Smooth muscle cell (in vitro differentiated cells): ENCODE results near the gene DDI1. TPM values are rescaled to one million over a fixed set of nuclear protein-coding genes. Genes with fewer than 3 reads are reported as not detected.

Source experiments
- DNase-seq: peaks from one replicate; lab custom pipeline; 2025; ENCODE audit not compliant: unreplicated experiment; lab: John Stamatoyannopoulos, UW
- H2AFZ ChIP-seq: fragments of 200-600 bp; sonication (generic); 2 replicates; pipeline ENCODE4 v1.6.0; 2016; ENCODE audit warnings: antibody characterized with exemption, low read depth, mild to moderate bottlenecking
- H3F3A ChIP-seq: fragments of 200-600 bp; sonication (generic); 2 replicates; pipeline ENCODE4 v1.6.0; 2017; ENCODE audit warnings: antibody characterized with exemption, low read depth
- H3K27ac ChIP-seq: fragments of 200-600 bp; sonication (generic); 2 replicates; pipeline ENCODE4 v1.5.1; 2016; ENCODE audit warnings: low read depth, mild to moderate bottlenecking
- H3K27me3 ChIP-seq: fragments of 200-600 bp; sonication (generic); 2 replicates; pipeline ENCODE4 v1.6.1; 2016; ENCODE audit warnings: low read depth, mild to moderate bottlenecking
- H3K36me3 ChIP-seq: fragments of 200-600 bp; sonication (generic); 2 replicates; pipeline ENCODE4 v1.5.1; 2016; ENCODE audit warnings: low read depth
- H3K4me1 ChIP-seq: fragments of 200-600 bp; sonication (generic); 2 replicates; pipeline ENCODE4 v1.5.1; 2016; ENCODE audit warnings: low read depth
- H3K4me2 ChIP-seq: fragments of 200-600 bp; sonication (generic); 2 replicates; pipeline ENCODE4 v1.6.0; 2016; ENCODE audit warnings: mild to moderate bottlenecking
- H3K4me3 ChIP-seq: fragments of 200-600 bp; sonication (generic); 2 replicates; pipeline ENCODE4 v1.5.1; 2016; ENCODE audit warnings: mild to moderate bottlenecking
- H3K79me2 ChIP-seq: fragments of 200-600 bp; sonication (generic); 2 replicates; pipeline ENCODE4 v1.6.0; 2016; ENCODE audit warnings: low read depth, mild to moderate bottlenecking
- H3K9ac ChIP-seq: fragments of 200-600 bp; sonication (generic); 2 replicates; pipeline ENCODE4 v1.6.0; 2016; ENCODE audit warnings: low read depth
- H3K9me3 ChIP-seq: fragments of 200-600 bp; sonication (generic); replicated peaks from 2 replicates; pipeline ENCODE4 v1.5.1; 2016; ENCODE audit warnings: low read depth
- H4K20me1 ChIP-seq: fragments of 200-600 bp; sonication (generic); 2 replicates; pipeline ENCODE4 v1.6.0; 2016; ENCODE audit warnings: low read depth
- CTCF ChIP-seq: fragments of 200-600 bp; sonication (generic); IDR thresholded peaks from 2 replicates; pipeline ENCODE4 v1.5.1; 2017; ENCODE audit warnings: borderline replicate concordance, mild to moderate bottlenecking, antibody characterized with exemption; ENCODE audit not compliant: insufficient read depth, poor library complexity, severe bottlenecking
- WGBS: methylation state at CpG from one replicate; pipeline ENCODE4 v1.1.7; 2016; ENCODE audit warnings: low lambda C conversion rate; 5-methylcytosine and 5-hydroxymethylcytosine counted together
- polyA plus RNA-seq: library from polyadenylated mRNA; unstranded; fragments of >200 nt; fragmentation: Nextera tagmentation; extraction: Ambion mirVana; gene quantifications from 2 replicates; pipeline ENCODE4 v1.2.1, GENCODE V29; 2016
- total RNA-seq: library from RNA; depleted of rRNA; stranded (reverse); fragments of >200 nt; gene quantifications from 2 replicates; pipeline ENCODE4 v1.2.3, GENCODE V29; 2014

Gene DDI1
- total and polyA plus RNA-seq, 2 experiments from 2014 or later = not detected

- Histone ChIP-seq H3K9me3 (no peaks in the 10 kb centered on the region), H3K4me1 (no peaks in the 10 kb centered on the region), H3K79me2 (no peaks in the 10 kb centered on the region), H3K27ac (no peak overlapping the region), H3K4me3 (no peak overlapping the region), H3K9ac (no peak overlapping the region), H4K20me1 (no peaks in the 10 kb centered on the region), H3K4me2 (no peak overlapping the region), H3K27me3 (no peaks in the 10 kb centered on the region), H3K36me3 (no peaks in the 10 kb centered on the region), H2AFZ (no peak overlapping the region), H3F3A (no peaks in the 10 kb centered on the region)
- no peak for TF ChIP-seq CTCF
- 77% methylated on average over 4 of the region's 4 CpGs for WGBS
- DNase-seq = no peak
Measured at GRCh38 chr11:104078245-104078644, 41.8 kb downstream of the DDI1 start.

- Histone ChIP-seq H3K9ac (no peak overlapping the region), H3K36me3 (no peaks in the 10 kb centered on the region), H3K9me3 (no peaks in the 10 kb centered on the region), H3K4me2 (no peak overlapping the region), H3K79me2 (no peaks in the 10 kb centered on the region), H3F3A (no peaks in the 10 kb centered on the region), H3K27me3 (no peaks in the 10 kb centered on the region), H3K4me3 (no peak overlapping the region), H2AFZ (no peak overlapping the region), H4K20me1 (no peaks in the 10 kb centered on the region), H3K27ac (no peak overlapping the region), H3K4me1 (no peaks in the 10 kb centered on the region)
- DNase-seq = no peak
- TF ChIP-seq CTCF = no peak
Measured at GRCh38 chr11:104078995-104079394, 42.6 kb downstream of the DDI1 start.

GRCh38 chr11:104086621-104087020 is 50.2 kb downstream of the DDI1 start:
- no peak overlapping the region for H3K4me3 ChIP-seq
- no peak overlapping the region for H3K9ac ChIP-seq
- H3K4me2 ChIP-seq = no peak overlapping the region
- no peak for TF ChIP-seq CTCF
- 79% methylated on average over 5 of the region's 5 CpGs for WGBS
- no peaks in the 10 kb centered on the region for H3K27me3 ChIP-seq
- H3K4me1 ChIP-seq = no peaks in the 10 kb centered on the region
- H4K20me1 ChIP-seq = no peaks in the 10 kb centered on the region
- H3K36me3 ChIP-seq = no peaks in the 10 kb centered on the region
- DNase-seq = no peak
- no peaks in the 10 kb centered on the region for H3K9me3 ChIP-seq
- no peak overlapping the region for H3K27ac ChIP-seq
- H3K79me2 ChIP-seq = no peaks in the 10 kb centered on the region
- H3F3A ChIP-seq = no peaks in the 10 kb centered on the region
- H2AFZ ChIP-seq = no peak overlapping the region

Other genes with a start within 250 kb of the DDI1 start
- gene PDGFD, start 127.5 kb downstream of the DDI1 start, total RNA-seq = 6.3 and 10.0 TPM in 2 replicates
- gene PDGFD, start 127.5 kb downstream of the DDI1 start, polyA plus RNA-seq = 1.5 and 2.7 TPM in 2 replicates